Glutamatergic neuron (in vitro differentiated cells): ENCODE results near the gene ZSCAN16. TPM values are rescaled to one million over a fixed set of nuclear protein-coding genes. Genes with fewer than 3 reads are reported as not detected.

Experiments used
- DNase-seq: peaks from one replicate; pipeline ENCODE4 v3.0.0; 2022
- H3K27ac Mint-ChIP-seq: one replicate; pipeline ENCODE4 v1.8.0; 2020; ENCODE audit warnings: mild to moderate bottlenecking, mixed read lengths, inconsistent platforms; ENCODE audit not compliant: unreplicated experiment
- H3K27me3 Mint-ChIP-seq: one replicate; pipeline ENCODE4 v1.8.0; 2020; ENCODE audit warnings: mild to moderate bottlenecking, moderate library complexity, mixed read lengths, inconsistent platforms; ENCODE audit not compliant: unreplicated experiment
- H3K36me3 Mint-ChIP-seq: one replicate; pipeline ENCODE4 v1.8.0; 2020; ENCODE audit warnings: mild to moderate bottlenecking, mixed read lengths, inconsistent platforms; ENCODE audit not compliant: unreplicated experiment
- H3K4me1 Mint-ChIP-seq: one replicate; pipeline ENCODE4 v1.8.0; 2020; ENCODE audit warnings: mild to moderate bottlenecking, low read depth, mixed read lengths, inconsistent platforms; ENCODE audit not compliant: unreplicated experiment
- H3K4me3 Mint-ChIP-seq: one replicate; pipeline ENCODE4 v1.8.0; 2020; ENCODE audit warnings: mild to moderate bottlenecking, mixed read lengths, inconsistent platforms; ENCODE audit not compliant: unreplicated experiment
- H3K9me3 Mint-ChIP-seq: one replicate; pipeline ENCODE4 v1.8.0; 2020; ENCODE audit warnings: mild to moderate bottlenecking, moderate library complexity, mixed read lengths, inconsistent platforms; ENCODE audit not compliant: unreplicated experiment
- total RNA-seq: library from RNA; stranded (reverse); fragmentation: NEBNext Ultra II Directional; extraction: Animal tissue kit (Norgen Biotek cat#: 25700); gene quantifications from one replicate; pipeline ENCODE4 v1.2.1, GENCODE V29; 2021; ENCODE audit not compliant: unreplicated experiment
- TF ChIP-seq, protein P1 (sequence below): fragments of 200-600 bp; sonication (generic); IDR thresholded peaks from one replicate; pipeline ENCODE4 v1.5.0; 2021; ENCODE audit not compliant: partially characterized antibody, unreplicated experiment

The ZSCAN16 gene
- total RNA-seq, 1 donor from 2014 or later, result 20.0 TPM

DNA sequence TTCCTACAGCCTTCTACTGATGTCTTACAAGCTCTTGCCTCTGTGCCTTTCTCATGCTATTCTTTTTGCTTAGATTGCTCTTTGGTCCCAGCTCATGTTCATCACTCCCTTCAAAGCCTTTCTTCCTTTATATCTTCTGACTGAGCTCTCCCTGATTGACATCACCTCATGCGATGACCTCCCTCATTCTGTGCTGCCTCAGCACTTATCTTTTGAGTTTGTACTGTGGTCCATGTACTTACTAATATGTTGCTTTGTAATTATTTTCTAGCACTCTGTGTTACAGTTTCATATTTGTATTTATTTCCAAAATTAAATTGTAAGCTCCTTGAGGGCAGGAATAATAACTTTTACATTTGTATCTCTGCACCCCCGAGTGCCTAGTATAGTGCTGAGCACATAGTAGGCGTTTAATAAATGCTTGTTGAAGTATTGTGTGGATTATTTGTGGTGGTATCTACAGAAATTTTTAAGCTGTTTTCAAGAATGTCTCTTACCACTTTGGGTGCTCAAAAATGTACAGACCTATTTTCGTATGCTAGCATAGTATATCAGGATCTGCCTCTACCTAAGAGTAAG, 34.7 kb downstream of the ZSCAN16 start:
- peak overlapping the region; percentile 10 for H3K4me3 Mint-ChIP-seq
- H3K4me1 Mint-ChIP-seq, result peaks cover 3% of the 10 kb centered on the region
- H3K27ac Mint-ChIP-seq, result no peak overlapping the region
- TF ChIP-seq, protein P1, sequence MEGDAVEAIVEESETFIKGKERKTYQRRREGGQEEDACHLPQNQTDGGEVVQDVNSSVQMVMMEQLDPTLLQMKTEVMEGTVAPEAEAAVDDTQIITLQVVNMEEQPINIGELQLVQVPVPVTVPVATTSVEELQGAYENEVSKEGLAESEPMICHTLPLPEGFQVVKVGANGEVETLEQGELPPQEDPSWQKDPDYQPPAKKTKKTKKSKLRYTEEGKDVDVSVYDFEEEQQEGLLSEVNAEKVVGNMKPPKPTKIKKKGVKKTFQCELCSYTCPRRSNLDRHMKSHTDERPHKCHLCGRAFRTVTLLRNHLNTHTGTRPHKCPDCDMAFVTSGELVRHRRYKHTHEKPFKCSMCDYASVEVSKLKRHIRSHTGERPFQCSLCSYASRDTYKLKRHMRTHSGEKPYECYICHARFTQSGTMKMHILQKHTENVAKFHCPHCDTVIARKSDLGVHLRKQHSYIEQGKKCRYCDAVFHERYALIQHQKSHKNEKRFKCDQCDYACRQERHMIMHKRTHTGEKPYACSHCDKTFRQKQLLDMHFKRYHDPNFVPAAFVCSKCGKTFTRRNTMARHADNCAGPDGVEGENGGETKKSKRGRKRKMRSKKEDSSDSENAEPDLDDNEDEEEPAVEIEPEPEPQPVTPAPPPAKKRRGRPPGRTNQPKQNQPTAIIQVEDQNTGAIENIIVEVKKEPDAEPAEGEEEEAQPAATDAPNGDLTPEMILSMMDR, result no peak
- H3K9me3 Mint-ChIP-seq, result peaks cover 3% of the 10 kb centered on the region
- H3K36me3 Mint-ChIP-seq, result peaks cover 16% of the 10 kb centered on the region
- no peak for DNase-seq
- H3K27me3 Mint-ChIP-seq, result peaks cover 5% of the 10 kb centered on the region

DNA sequence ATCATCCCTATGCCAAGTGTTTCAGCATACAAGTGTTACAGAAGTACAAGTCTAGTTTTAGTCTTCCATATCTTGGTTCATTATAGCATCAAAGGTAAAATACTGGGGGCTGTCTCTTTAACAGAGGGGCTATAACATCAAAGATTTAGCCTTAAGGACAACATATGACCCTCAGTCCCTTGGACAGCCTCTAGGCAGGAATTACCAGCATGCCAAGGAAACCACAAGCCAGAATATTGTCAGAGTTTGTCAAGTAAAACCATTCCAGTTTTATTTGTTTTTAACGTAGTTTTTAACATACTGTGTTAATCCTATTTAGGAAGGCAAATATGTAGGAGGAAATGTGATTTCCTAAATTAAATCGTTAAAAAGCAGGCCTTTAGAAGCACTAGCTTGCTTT, 35.8 kb downstream of the ZSCAN16 start:
- TF ChIP-seq, protein P1, result no peak
- peaks cover 3% of the 10 kb centered on the region for H3K9me3 Mint-ChIP-seq
- H3K4me1 Mint-ChIP-seq, result peaks cover 3% of the 10 kb centered on the region
- H3K27ac Mint-ChIP-seq, result no peak overlapping the region
- H3K36me3 Mint-ChIP-seq, result peaks cover 15% of the 10 kb centered on the region
- H3K4me3 Mint-ChIP-seq, result no peak overlapping the region
- H3K27me3 Mint-ChIP-seq, result peaks cover 5% of the 10 kb centered on the region
- no peak for DNase-seq

DNA sequence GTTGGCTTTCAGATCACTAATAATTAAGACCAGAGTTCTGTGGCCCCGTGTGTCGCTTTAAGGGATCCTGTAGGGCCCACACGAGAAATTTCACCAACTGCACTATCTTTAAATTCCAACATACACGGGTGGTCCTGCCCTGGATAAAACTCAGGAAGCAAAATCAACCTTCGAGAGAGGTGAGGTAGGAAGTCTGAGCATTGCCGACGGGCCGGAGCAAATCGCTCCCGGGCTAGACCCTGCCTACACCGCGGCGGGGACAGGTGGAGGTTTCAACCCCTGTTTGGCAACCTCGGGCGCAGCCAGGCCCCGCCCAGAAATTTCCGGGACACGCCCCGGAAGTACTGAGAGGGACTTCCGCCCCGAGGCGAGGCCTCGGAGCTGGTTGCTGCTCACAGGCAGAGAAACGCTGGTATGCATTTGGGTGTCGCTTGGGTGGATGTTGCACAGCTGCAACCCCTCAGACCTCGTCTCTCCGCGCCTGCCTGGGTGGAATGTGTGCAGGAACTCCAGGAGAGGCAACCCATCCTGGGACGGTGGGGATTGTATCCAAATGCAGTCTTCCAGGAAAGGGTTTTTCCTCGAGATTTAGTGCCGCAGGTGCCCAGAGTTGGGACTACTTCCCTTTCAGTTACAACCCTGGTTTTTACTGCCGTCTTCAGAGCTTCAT, 37.1 kb downstream of the ZSCAN16 start:
- peaks cover 3% of the 10 kb centered on the region for H3K9me3 Mint-ChIP-seq
- H3K27me3 Mint-ChIP-seq, result peaks cover 5% of the 10 kb centered on the region
- DNase-seq, result peak; percentile 82
- no peak overlapping the region for H3K27ac Mint-ChIP-seq
- TF ChIP-seq, protein P1, result no peak
- H3K4me1 Mint-ChIP-seq, result peaks cover 3% of the 10 kb centered on the region
- H3K4me3 Mint-ChIP-seq, result peak overlapping the region; percentile 85
- peaks cover 16% of the 10 kb centered on the region for H3K36me3 Mint-ChIP-seq

DNA sequence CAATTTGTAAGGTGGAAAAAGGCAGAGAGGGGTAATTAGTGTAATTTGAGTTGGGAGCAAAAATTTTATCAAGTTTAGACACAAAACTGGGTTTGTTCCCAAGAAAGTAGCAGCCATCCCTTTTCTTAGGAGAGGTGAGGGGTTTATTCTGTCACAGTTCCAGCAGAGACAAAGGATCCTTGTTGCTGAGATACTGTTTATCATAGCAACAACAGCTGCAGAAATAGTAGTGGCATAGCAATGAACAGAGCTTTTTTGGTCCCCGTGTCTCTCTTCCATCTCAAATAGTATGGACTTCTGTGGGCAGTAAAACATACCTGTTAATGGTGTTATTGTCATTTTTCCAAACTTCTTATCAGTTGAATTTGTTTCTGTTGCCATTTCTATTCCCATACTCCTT, 41.2 kb downstream of the ZSCAN16 start:
- H3K27ac Mint-ChIP-seq, result no peak overlapping the region
- H3K4me1 Mint-ChIP-seq, result peaks cover 3% of the 10 kb centered on the region
- DNase-seq, result no peak
- TF ChIP-seq, protein P1, result no peak
- no peak overlapping the region for H3K4me3 Mint-ChIP-seq
- peaks cover 5% of the 10 kb centered on the region for H3K27me3 Mint-ChIP-seq
- peaks cover 16% of the 10 kb centered on the region for H3K36me3 Mint-ChIP-seq
- H3K9me3 Mint-ChIP-seq, result peaks cover 1% of the 10 kb centered on the region

DNA sequence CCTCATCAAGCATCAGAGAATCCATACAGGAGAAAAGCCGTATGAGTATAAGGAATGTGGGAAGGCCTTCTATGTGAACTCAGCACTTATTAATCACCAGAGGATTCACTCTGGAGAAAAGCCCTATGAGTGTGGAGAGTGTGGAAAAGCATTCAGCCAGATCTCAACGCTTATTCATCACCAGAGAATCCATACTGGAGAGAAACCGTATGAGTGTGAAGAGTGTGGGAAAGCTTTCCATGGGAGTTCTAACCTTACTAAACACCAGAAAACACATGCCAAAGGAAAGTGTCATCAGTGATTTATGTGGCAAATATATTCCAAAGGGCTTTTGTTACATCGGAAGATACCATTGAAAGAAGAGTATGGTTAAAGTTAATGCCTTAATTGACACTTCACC, 42.7 kb downstream of the ZSCAN16 start:
- Mint-ChIP-seq H3K9me3 (no peaks in the 10 kb centered on the region), H3K4me1 (peaks cover 3% of the 10 kb centered on the region), H3K4me3 (no peak overlapping the region), H3K36me3 (peaks cover 8% of the 10 kb centered on the region), H3K27ac (no peak overlapping the region), H3K27me3 (peaks cover 2% of the 10 kb centered on the region)
- DNase-seq, result no peak
- TF ChIP-seq, protein P1, result no peak
